ENCODE measurements around the gene KLHL30. TPM values are rescaled to one million over a fixed set of nuclear protein-coding genes. Genes with fewer than 3 reads are reported as not detected.

Gene KLHL30
- total and polyA plus RNA-seq, 12 donors, result 0.10 to 4.3 (median 0.16) TPM; not detected in 4

DNA sequence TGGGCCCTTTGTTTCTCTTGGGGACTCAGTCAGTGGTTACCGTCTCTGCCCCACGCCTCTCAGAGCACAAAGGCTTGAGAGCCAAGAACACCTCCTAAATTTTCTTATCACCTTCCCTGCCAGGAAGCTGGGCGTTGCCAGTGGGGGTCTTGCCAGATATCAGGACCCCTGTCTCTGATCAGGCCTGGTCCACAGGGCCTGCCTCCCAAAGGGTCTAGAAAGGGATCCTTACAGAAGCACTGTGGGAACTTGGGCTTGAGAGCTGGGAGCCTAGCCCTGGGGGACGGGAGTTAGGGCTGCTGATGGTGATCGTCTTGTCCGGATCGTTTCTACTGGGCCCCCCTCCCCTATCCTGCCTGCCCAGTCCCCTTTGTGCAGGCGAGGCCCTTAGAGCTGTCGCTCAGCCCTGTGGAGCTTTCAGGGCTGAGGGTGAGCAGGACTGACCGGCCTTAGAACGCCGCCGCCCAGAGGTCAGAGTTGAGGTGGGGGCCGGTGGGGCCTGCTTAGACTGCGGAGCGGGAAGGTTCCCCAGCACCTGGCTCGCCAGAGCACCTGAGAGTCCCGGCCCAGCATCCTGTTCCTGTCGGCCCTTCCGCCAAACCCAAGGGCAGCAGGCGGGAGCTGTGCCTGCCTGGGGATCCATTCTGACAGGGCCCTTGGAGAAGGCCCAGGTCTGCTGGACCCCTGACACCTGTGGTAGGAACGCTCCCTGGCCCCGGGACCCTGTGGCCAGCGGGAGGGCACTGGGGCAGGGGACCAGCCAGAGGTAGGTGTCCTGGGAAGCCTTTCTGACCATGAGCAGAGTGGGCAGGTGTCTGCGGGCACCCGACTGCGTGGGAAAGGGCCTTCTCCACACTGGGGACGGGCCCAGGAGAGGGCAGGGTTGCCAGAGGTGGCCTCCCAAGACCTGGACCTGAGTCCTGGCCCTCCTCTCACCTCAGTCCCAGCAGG, 37.4 kb upstream of the KLHL30 start:
- no peaks in the 10 kb centered on the region for H3K36me3 ChIP-seq (replicated peaks in 1 of 2)
- H3K4me1 ChIP-seq (replicated peaks in 1 of 2), result no peaks in the 10 kb centered on the region
- no peak overlapping the region for H3K27ac ChIP-seq
- WGBS, 4 donors, result 75 to 89% (median 84%) methylated on average over 7 to 28 of the region's 28 CpGs
- H3K27me3 ChIP-seq, result no peaks in the 10 kb centered on the region
- DNase-seq, result peak in 1 of 7 donors; percentile 12
- TF ChIP-seq, protein P1, sequence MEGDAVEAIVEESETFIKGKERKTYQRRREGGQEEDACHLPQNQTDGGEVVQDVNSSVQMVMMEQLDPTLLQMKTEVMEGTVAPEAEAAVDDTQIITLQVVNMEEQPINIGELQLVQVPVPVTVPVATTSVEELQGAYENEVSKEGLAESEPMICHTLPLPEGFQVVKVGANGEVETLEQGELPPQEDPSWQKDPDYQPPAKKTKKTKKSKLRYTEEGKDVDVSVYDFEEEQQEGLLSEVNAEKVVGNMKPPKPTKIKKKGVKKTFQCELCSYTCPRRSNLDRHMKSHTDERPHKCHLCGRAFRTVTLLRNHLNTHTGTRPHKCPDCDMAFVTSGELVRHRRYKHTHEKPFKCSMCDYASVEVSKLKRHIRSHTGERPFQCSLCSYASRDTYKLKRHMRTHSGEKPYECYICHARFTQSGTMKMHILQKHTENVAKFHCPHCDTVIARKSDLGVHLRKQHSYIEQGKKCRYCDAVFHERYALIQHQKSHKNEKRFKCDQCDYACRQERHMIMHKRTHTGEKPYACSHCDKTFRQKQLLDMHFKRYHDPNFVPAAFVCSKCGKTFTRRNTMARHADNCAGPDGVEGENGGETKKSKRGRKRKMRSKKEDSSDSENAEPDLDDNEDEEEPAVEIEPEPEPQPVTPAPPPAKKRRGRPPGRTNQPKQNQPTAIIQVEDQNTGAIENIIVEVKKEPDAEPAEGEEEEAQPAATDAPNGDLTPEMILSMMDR (IDR thresholded peaks at IDR 0.05), result no peak
- no peak for TF ChIP-seq POLR2A (IDR thresholded peaks at IDR 0.05)
- H3K4me3 ChIP-seq, result no peak overlapping the region
- H3K9me3 ChIP-seq (replicated peaks in 1 of 3), result no peaks in the 10 kb centered on the region
- intact Hi-C loops (cut with DNase I), result no loop called here

DNA sequence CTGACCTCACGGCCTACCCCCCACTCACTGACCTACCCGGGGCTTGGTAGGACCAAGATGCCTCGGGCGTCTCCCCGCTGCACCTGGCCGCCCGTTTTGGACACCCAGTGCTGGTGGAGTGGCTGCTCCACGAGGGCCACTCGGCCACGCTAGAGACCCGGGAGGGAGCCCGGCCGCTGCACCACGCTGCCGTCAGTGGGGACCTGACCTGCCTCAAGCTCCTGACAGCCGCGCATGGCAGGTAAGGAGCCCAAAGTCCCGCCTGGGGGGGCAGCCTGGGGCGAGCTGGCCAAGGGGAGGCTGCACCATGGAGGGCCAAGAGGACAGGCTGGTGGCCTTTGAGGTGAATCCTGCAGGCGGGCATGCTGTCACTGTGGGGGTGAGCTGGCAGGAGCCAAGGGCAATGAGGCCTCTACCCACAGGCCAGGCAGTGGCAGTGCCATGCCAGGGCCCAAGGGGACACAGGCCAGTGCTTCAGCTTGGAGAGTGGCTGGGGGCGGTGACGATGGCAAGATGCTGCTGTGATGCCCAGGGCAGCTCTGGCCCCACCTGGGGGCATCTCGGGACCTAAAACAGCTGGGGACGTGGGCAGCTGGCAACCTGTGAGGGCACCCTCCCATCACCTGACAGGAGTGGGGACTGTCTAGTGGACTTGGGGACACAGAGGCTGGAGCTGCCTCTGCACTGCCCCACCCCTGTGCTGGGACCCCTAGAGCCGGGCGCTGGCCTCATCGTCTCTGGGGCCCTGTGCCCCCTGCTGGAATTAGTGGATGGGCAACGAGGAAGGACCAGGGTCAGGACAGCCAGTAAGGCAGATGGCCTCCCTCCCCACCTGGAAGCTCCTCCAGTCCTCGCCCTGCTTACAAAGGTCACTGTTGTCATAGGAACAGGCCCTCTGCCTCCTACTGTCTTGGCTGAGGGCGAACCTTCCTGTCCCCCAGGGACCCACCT, 36.3 kb upstream of the KLHL30 start:
- DNase-seq, result peak in 1 of 7 donors; percentile 13
- no peaks in the 10 kb centered on the region for H3K27me3 ChIP-seq
- TF ChIP-seq POLR2A (IDR thresholded peaks at IDR 0.05), result no peak
- TF ChIP-seq, protein P1 (IDR thresholded peaks at IDR 0.05), result no peak
- H3K4me1 ChIP-seq (replicated peaks in 1 of 2), result no peaks in the 10 kb centered on the region
- no peaks in the 10 kb centered on the region for H3K9me3 ChIP-seq (replicated peaks in 1 of 3)
- no peaks in the 10 kb centered on the region for H3K36me3 ChIP-seq (replicated peaks in 1 of 2)
- H3K4me3 ChIP-seq, result no peak overlapping the region
- H3K27ac ChIP-seq, result no peak overlapping the region
- WGBS, 4 donors, result 80 to 90% (median 85%) methylated on average over 6 to 30 of the region's 30 CpGs
- intact Hi-C loops (cut with DNase I), result no loop called here

DNA sequence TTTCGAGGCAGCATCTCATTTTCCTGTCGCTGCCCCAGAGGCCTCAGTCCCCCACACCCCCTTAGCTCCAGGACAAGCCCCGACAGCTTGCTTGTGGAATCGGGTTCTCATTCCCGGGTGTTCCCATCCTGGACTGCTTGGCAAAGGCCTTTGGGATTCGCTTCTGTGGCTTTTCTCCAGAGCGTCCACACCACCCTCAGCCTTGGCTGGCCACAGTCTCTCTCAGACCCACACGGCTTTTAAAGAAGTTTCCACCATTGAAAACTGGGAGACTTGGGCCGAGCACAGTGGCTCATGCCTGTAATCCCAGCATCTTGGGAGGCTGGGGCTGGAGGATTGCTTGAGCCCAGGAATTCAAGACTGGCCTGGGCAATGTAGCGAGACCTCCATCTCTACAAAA, 35.6 kb upstream of the KLHL30 start:
- Histone ChIP-seq H3K4me1 (replicated peaks in 1 of 2) (no peaks in the 10 kb centered on the region), H3K9me3 (replicated peaks in 1 of 3) (no peaks in the 10 kb centered on the region), H3K36me3 (replicated peaks in 1 of 2) (no peaks in the 10 kb centered on the region), H3K4me3 (no peak overlapping the region), H3K27me3 (no peaks in the 10 kb centered on the region), H3K27ac (no peak overlapping the region)
- intact Hi-C loops (cut with DNase I), result no loop called here
- WGBS, 4 donors, result 84 to 91% (median 87%) methylated on average over 7 to 10 of the region's 10 CpGs
- no peak for TF ChIP-seq POLR2A (IDR thresholded peaks at IDR 0.05)
- TF ChIP-seq, protein P1 (IDR thresholded peaks at IDR 0.05), result no peak
- DNase-seq, result peak in 1 of 7 donors; percentile 1

All from adrenal gland (tissue), 12 donors.